H1 (cell line): ENCODE data around the gene LAPTM4A. TPM values are rescaled to one million over a fixed set of nuclear protein-coding genes. Genes with fewer than 3 reads are reported as not detected.

Source experiments
- KDM1A ChIP-seq: fragments of 200-600, 300-600 bp; sonication (generic); IDR thresholded peaks from 2 replicates; pipeline ENCODE4 v1.7.1; 2016; ENCODE audit warnings: mild to moderate bottlenecking, low read length, borderline replicate concordance
- RAD21 ChIP-seq, 2 experiments: IDR thresholded peaks in 1 of 2; conservative IDR thresholded peaks in 1 of 2; 2 replicates each; pipeline ENCODE4 v1.6.1; 2011; ENCODE audit warnings: low read depth in 2 of 2, low read length in 2 of 2, improper control_type of control experiment in 1 of 2, inconsistent platforms in 1 of 2, mild to moderate bottlenecking in 1 of 2, moderate library complexity in 1 of 2
- polyA plus RNA-seq, 7 experiments: library from polyadenylated mRNA; depleted of rRNA in 3 of 7; stranded (reverse) in 5 of 7; unstranded in 2 of 7; fragments of >200 nt in 5 of 7; fragments of 200-250 nt in 2 of 7; gene quantifications; 1 replicate in 5 of 7; 2 replicates in 1 of 7; 4 replicates in 1 of 7; pipeline versions ENCODE4 v1.2.1 to v1.2.3, GENCODE V29; 2011 to 2013; ENCODE audit warnings: missing spikeins in 2 of 7, mixed read lengths in 2 of 7
- total RNA-seq: library from RNA; stranded (reverse); fragmentation: NEBNext Ultra II Directional; extraction: Animal tissue kit (Norgen Biotek cat#: 25700); gene quantifications from 2 replicates; pipeline ENCODE4 v1.2.1, GENCODE V29; 2021
- TF ChIP-seq, protein P1 (sequence below): IDR thresholded peaks from 2 replicates; pipeline ENCODE4 v1.6.1; 2012; ENCODE audit warnings: low read length, inconsistent platforms

Gene LAPTM4A
- total and polyA plus RNA-seq, 2 of the 8 experiments (the other 6 are each of a cell fraction or from before 2014, with no cell fraction given), result 193 to 419 TPM

DNA sequence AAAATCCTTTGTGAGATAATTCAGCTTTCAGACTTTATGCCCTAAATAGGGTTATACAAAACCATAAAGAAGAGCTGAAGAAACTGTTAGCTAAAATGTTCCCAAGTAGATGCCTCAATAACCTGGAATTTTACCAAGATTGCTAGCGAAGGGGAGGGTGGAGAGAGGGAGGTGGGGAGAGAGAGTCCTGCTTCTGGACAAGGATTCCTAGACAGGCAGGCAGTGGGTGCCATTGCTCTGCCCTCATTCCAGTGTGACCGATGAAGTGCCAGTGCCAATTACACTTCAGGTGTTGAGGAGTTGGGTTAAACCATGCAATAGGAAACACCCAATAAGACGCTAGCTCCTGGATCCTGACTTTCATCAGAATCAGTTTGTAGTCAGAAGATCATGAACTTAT is 18.1 kb downstream of the LAPTM4A start (continued):
- TF ChIP-seq, protein P1, sequence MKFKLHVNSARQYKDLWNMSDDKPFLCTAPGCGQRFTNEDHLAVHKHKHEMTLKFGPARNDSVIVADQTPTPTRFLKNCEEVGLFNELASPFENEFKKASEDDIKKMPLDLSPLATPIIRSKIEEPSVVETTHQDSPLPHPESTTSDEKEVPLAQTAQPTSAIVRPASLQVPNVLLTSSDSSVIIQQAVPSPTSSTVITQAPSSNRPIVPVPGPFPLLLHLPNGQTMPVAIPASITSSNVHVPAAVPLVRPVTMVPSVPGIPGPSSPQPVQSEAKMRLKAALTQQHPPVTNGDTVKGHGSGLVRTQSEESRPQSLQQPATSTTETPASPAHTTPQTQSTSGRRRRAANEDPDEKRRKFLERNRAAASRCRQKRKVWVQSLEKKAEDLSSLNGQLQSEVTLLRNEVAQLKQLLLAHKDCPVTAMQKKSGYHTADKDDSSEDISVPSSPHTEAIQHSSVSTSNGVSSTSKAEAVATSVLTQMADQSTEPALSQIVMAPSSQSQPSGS, result no peak
- TF ChIP-seq KDM1A, result no peak
- no peak for TF ChIP-seq RAD21 (IDR thresholded peaks at IDR 0.05 in 1 of 2, conservative IDR thresholded peaks at IDR 0.05 in 1 of 2; ENCODE audit: low read depth in 2 of 2, low read length in 2 of 2)
